BJ (cell line): Measurements from ENCODE around the gene LIMK2. TPM values are rescaled to one million over a fixed set of nuclear protein-coding genes. Genes with fewer than 3 reads are reported as not detected.
A peak's percentile ranks its signal among the peaks of the same experiment; 100 is the strongest.

Experiments used
- CTCF ChIA-PET: fragments of 350-600 bp; formaldehyde crosslinking; extraction: SDS; loops from one replicate; lab custom pipeline; 2021; ENCODE audit warnings: antibody characterized with exemption, inconsistent platforms; lab: Yijun Ruan, JAX
- POLR2A ChIA-PET: fragments of 300-600 bp; sonication (Branson Sonifier 250); formaldehyde crosslinking; extraction: SDS; loops from one replicate; lab custom pipeline; 2021; ENCODE audit warnings: antibody characterized with exemption; lab: Charles Lee
- DNase-seq: peaks from one replicate; pipeline ENCODE4 v3.0.0-alpha.2; 2011; ENCODE audit warnings: low read depth
- H3K27me3 ChIP-seq: 2 replicates; pipeline ENCODE4 v1.6.0; 2011; ENCODE audit warnings: low read length; ENCODE audit not compliant: control insufficient read depth, insufficient read depth
- H3K36me3 ChIP-seq: 2 replicates; pipeline ENCODE4 v1.5.1; 2011; ENCODE audit warnings: low read length; ENCODE audit not compliant: control insufficient read depth, insufficient read depth
- H3K4me3 ChIP-seq: 2 replicates; pipeline ENCODE4 v1.5.1; 2011; ENCODE audit warnings: low read depth, mild to moderate bottlenecking, control low read depth, low read length
- CTCF ChIP-seq: IDR thresholded peaks from 2 replicates; pipeline ENCODE4 v1.5.1; 2011; ENCODE audit warnings: low read depth, mild to moderate bottlenecking, control low read depth, inconsistent platforms, low read length, moderate library complexity; ENCODE audit not compliant: insufficient read depth
- polyA plus RNA-seq: library from polyadenylated mRNA; depleted of rRNA; stranded (reverse); fragments of >200 nt; gene quantifications from 2 replicates; pipeline ENCODE4 v1.2.3, GENCODE V29; 2011

Gene LIMK2
- polyA plus RNA-seq, 1 experiment: 5.5 TPM

DNA sequence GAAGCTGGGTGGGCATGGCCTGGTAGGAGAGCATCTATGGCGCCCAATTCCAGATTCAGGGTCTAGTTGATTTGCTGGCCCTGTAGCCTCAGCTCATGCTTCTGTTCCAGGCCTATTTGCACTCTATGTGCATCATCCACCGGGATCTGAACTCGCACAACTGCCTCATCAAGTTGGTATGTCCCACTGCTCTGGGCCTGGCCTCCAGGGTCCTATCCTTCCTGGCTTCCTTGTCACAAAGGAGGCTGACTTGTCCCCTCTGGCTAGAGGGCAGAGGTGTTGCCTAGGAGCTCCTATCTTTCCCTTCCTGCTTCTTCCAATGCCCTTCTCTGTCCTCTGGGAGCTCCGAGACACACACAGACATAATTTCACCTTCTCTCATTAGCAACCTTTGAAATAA lies 58.9 kb downstream of the LIMK2 start:
- peaks cover 19% of the 10 kb centered on the region for H3K36me3 ChIP-seq
- H3K4me3 ChIP-seq: no peak overlapping the region
- no peak for TF ChIP-seq CTCF
- ChIA-PET POLR2A (no interaction called here), CTCF (interaction anchor here (0.6 to 6.7 kb wide), 9 partner anchors 9 to 170 kb away, joined by 3 to 78 read pairs (median 6); partner anchors contain the start of genes LIMK2 and SELENOM)
- DNase-seq: no peak
- no peaks in the 10 kb centered on the region for H3K27me3 ChIP-seq

DNA sequence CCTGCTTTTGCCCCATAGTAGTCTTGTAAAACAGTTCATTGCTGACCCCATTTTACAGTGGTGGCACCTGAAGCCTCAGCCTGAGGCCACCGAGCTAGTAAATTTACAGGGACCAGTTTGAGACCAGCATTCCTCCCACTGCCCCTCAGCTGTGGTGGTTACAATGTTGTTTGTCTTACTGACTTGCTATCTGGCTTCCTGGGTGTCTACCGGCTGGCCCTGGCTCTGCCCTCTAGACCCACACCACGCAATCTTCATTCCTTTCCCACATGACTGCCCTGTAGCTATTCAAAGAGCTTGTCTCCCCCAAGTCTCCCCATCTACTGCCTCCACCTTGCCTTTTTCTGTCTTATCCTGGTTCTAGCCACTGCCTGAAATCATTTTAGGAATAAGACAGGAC lies 59.4 kb downstream of the LIMK2 start:
- TF ChIP-seq CTCF: no peak
- peaks cover 14% of the 10 kb centered on the region for H3K36me3 ChIP-seq
- POLR2A ChIA-PET: no interaction called here

GRCh38 chr22:31272522-31273446 lies 60.7 kb downstream of the LIMK2 start:
- peak; percentile 77 for TF ChIP-seq CTCF
- POLR2A ChIA-PET: interaction anchor here (0.6 to 0.8 kb wide), 2 partner anchors 13 to 166 kb away, joined by 3 to 6 read pairs; partner anchors contain the start of gene SELENOM
- Histone ChIP-seq H3K4me3 (no peak overlapping the region), H3K36me3 (peaks cover 11% of the 10 kb centered on the region), H3K27me3 (no peaks in the 10 kb centered on the region)
- CTCF ChIA-PET: interaction anchor here (0.7 to 6.7 kb wide), 29 partner anchors 9 to 181 kb away, joined by 3 to 78 read pairs (median 5); partner anchors contain the start of genes LIMK2, PIK3IP1, RNF185 and SELENOM
- no peak for DNase-seq

More for the DNA sequence above, 59.4 kb downstream of the LIMK2 start:
- DNase-seq: no peak
- Histone ChIP-seq H3K4me3 (no peak overlapping the region), H3K27me3 (no peaks in the 10 kb centered on the region)
- CTCF ChIA-PET: interaction anchor here (1.1 to 6.7 kb wide), 8 partner anchors 8 to 164 kb away, joined by 3 to 78 read pairs (median 6); partner anchors contain the start of genes LIMK2 and SELENOM

GRCh38 chr22:31274017-31274416 lies 61.9 kb downstream of the LIMK2 start:
- Histone ChIP-seq H3K4me3 (no peak overlapping the region), H3K27me3 (no peaks in the 10 kb centered on the region), H3K36me3 (peaks cover 12% of the 10 kb centered on the region)
- CTCF ChIA-PET: interaction anchor here (0.6 to 6.7 kb wide), 18 partner anchors 10 to 354 kb away, joined by 3 to 78 read pairs (median 10); partner anchors contain the start of genes LIMK2, PIK3IP1, RNF185 and SELENOM
- DNase-seq: no peak
- POLR2A ChIA-PET: no interaction called here
- TF ChIP-seq CTCF: no peak

DNA sequence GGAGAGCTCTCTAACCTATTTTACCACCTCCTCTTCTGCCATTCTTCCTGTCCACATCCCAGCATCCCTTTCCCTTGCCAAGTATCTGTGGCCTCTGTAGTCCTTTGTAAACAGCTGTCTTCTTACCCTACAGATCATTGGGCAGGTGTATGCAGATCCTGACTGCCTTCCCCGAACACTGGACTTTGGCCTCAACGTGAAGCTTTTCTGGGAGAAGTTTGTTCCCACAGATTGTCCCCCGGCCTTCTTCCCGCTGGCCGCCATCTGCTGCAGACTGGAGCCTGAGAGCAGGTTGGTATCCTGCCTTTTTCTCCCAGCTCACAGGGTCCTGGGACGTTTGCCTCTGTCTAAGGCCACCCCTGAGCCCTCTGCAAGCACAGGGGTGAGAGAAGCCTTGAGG lies 62.9 kb downstream of the LIMK2 start:
- ChIA-PET CTCF (interaction anchor here (0.9 to 6.7 kb wide), 6 partner anchors 9 to 167 kb away, joined by 3 to 78 read pairs (median 16); partner anchors contain the start of genes LIMK2 and SELENOM), POLR2A (no interaction called here)
- TF ChIP-seq CTCF: no peak
- Histone ChIP-seq H3K4me3 (no peak overlapping the region), H3K36me3 (peaks cover 14% of the 10 kb centered on the region), H3K27me3 (no peaks in the 10 kb centered on the region)
- no peak for DNase-seq
